Osteoblast (primary cell): ENCODE results near the gene NPNT. TPM values are rescaled to one million over a fixed set of nuclear protein-coding genes. Genes with fewer than 3 reads are reported as not detected.

Experiments
- DNase-seq: peaks from one replicate; pipeline ENCODE4 v3.0.0; 2011; ENCODE audit warnings: low spot score, mixed read lengths; ENCODE audit not compliant: insufficient read length; ENCODE audit errors: missing footprints
- H2AFZ ChIP-seq: 2 replicates; pipeline ENCODE4 v1.6.0; 2011; ENCODE audit warnings: mild to moderate bottlenecking, low read length
- H3K27ac ChIP-seq: 2 replicates; pipeline ENCODE4 v1.5.1; 2011; ENCODE audit warnings: mild to moderate bottlenecking, low read depth, low read length, moderate library complexity
- H3K27me3 ChIP-seq: 2 replicates; pipeline ENCODE4 v1.6.0; 2012; ENCODE audit warnings: mild to moderate bottlenecking, control low read depth, inconsistent platforms, low read length, moderate library complexity; ENCODE audit not compliant: insufficient read depth
- H3K36me3 ChIP-seq: 2 replicates; pipeline ENCODE4 v1.5.1; 2011; ENCODE audit warnings: mild to moderate bottlenecking, low read length, control low read depth, moderate library complexity; ENCODE audit not compliant: insufficient read depth
- H3K4me1 ChIP-seq: 2 replicates; pipeline ENCODE4 v1.5.1; 2011; ENCODE audit warnings: mild to moderate bottlenecking, low read length, control low read depth, moderate library complexity; ENCODE audit not compliant: insufficient read depth
- H3K4me2 ChIP-seq: 2 replicates; pipeline ENCODE4 v1.6.0; 2011; ENCODE audit warnings: mild to moderate bottlenecking, low read length; ENCODE audit not compliant: insufficient read depth
- H3K4me3 ChIP-seq: fragments of 200-600 bp; sonication (generic); 3 replicates; pipeline ENCODE4 v1.5.1; 2012; ENCODE audit warnings: mild to moderate bottlenecking, low read length, inconsistent platforms; ENCODE audit not compliant: insufficient read depth
- H3K79me2 ChIP-seq: 2 replicates; pipeline ENCODE4 v1.6.0; 2012; ENCODE audit warnings: mild to moderate bottlenecking, low read length, control low read depth, inconsistent platforms; ENCODE audit not compliant: insufficient read depth
- H3K9me3 ChIP-seq: 2 replicates; pipeline ENCODE4 v1.5.1; 2011; ENCODE audit warnings: low read depth, low read length, control low read depth
- H4K20me1 ChIP-seq: 2 replicates; pipeline ENCODE4 v1.6.0; 2012; ENCODE audit warnings: mild to moderate bottlenecking, low read length, control low read depth; ENCODE audit not compliant: insufficient read depth
- CTCF ChIP-seq: IDR thresholded peaks from 2 replicates; pipeline ENCODE4 v1.5.1; 2011; ENCODE audit warnings: mild to moderate bottlenecking, low read depth, low read length, moderate library complexity; ENCODE audit errors: extremely low read depth
- total RNA-seq: library from RNA; depleted of rRNA; stranded (reverse); fragments of >200 nt; gene quantifications from 2 replicates; pipeline ENCODE4 v1.2.3, GENCODE V29; 2012

The NPNT gene
- total RNA-seq, 1 donor: 0.36 TPM

GRCh38 chr4:105963461-105964400 lies 68.5 kb downstream of the NPNT start:
- H3K4me1 ChIP-seq: no peaks in the 10 kb centered on the region

GRCh38 chr4:105965183-105965800 lies 70.0 kb downstream of the NPNT start:
- TF ChIP-seq CTCF: no peak
- no peaks in the 10 kb centered on the region for H3K4me1 ChIP-seq
- no peak overlapping the region for H3K4me2 ChIP-seq
- H3K27me3 ChIP-seq: no peaks in the 10 kb centered on the region
- no peak overlapping the region for H3K27ac ChIP-seq
- no peaks in the 10 kb centered on the region for H3K79me2 ChIP-seq
- H4K20me1 ChIP-seq: no peaks in the 10 kb centered on the region
- no peak for DNase-seq
- no peak overlapping the region for H2AFZ ChIP-seq
- no peak overlapping the region for H3K4me3 ChIP-seq
- H3K36me3 ChIP-seq: no peaks in the 10 kb centered on the region
- H3K9me3 ChIP-seq: no peaks in the 10 kb centered on the region

More at GRCh38 chr4:105963461-105964400, 68.5 kb downstream of the NPNT start:
- no peaks in the 10 kb centered on the region for H3K36me3 ChIP-seq
- H3K4me3 ChIP-seq: no peak overlapping the region
- H3K4me2 ChIP-seq: no peak overlapping the region
- no peaks in the 10 kb centered on the region for H4K20me1 ChIP-seq
- H3K27ac ChIP-seq: no peak overlapping the region
- no peak overlapping the region for H2AFZ ChIP-seq
- no peak for TF ChIP-seq CTCF
- H3K9me3 ChIP-seq: no peaks in the 10 kb centered on the region
- DNase-seq: no peak
- H3K79me2 ChIP-seq: no peaks in the 10 kb centered on the region
- no peaks in the 10 kb centered on the region for H3K27me3 ChIP-seq

GRCh38 chr4:105966051-105966450 lies 70.8 kb downstream of the NPNT start:
- no peaks in the 10 kb centered on the region for H4K20me1 ChIP-seq
- no peaks in the 10 kb centered on the region for H3K79me2 ChIP-seq
- TF ChIP-seq CTCF: no peak
- H3K4me2 ChIP-seq: no peak overlapping the region
- no peaks in the 10 kb centered on the region for H3K9me3 ChIP-seq
- no peak overlapping the region for H3K4me3 ChIP-seq
- H3K36me3 ChIP-seq: no peaks in the 10 kb centered on the region
- no peak for DNase-seq
- H2AFZ ChIP-seq: no peak overlapping the region
- no peaks in the 10 kb centered on the region for H3K27me3 ChIP-seq
- H3K27ac ChIP-seq: no peak overlapping the region
- no peaks in the 10 kb centered on the region for H3K4me1 ChIP-seq

GRCh38 chr4:105967058-105967658 lies 71.9 kb downstream of the NPNT start:
- Histone ChIP-seq H3K27me3 (no peaks in the 10 kb centered on the region), H3K4me3 (no peak overlapping the region), H3K79me2 (no peaks in the 10 kb centered on the region), H3K36me3 (no peaks in the 10 kb centered on the region), H3K4me2 (no peak overlapping the region), H3K4me1 (no peaks in the 10 kb centered on the region), H2AFZ (no peak overlapping the region), H3K27ac (no peak overlapping the region), H4K20me1 (no peaks in the 10 kb centered on the region), H3K9me3 (no peaks in the 10 kb centered on the region)
- no peak for TF ChIP-seq CTCF
- no peak for DNase-seq
